ENCODE measurements around the gene PLA2G12B. TPM values are rescaled to one million over a fixed set of nuclear protein-coding genes. Genes with fewer than 3 reads are reported as not detected.
A peak's percentile ranks its signal among the peaks of the same experiment; 100 is the strongest.

The PLA2G12B gene
- polyA plus RNA-seq, 2 of the 4 experiments (the other 2 are of a cell fraction), result not detected

DNA sequence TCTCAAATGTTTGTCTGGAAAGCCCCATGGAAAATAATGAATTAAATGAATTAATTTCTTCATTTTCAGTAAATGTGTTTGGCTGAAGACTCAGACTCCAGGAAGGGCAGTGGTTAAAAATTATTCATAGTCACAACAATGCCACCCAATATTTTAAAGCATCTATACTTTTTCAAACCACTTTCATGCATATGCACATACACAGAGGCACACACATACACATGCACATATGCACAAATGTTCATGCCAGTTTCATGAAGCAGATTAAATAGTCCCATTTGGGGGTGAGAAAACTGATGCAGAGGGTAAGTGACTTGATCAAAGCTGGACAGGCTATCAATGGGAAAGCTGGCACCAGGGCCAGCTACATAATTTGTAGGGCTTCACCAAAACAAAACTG is 1.4 kb upstream of the PLA2G12B start:
- POLR2A ChIA-PET, result no interaction called here

DNA sequence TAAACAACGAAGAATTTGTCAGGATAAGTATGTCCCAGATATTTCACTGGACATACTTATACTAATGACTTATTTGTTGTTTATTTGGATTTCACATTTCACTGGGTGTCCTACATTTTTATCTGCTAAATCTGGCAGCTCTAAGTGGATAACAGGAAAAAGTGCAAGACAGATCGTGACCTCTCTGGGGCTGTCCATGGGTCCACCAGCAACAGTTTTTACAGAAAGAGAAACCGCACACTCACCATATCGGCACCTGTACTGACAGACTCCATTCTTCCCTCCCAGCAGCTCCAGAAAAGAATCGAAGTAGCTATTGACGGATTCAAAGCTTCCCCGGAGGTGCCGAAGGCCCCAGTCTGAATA is 393 bp downstream of the PLA2G12B start:
- no peak overlapping the region for H3K27ac ChIP-seq
- TF ChIP-seq HEYL (CRISPR knock-in tag; IDR thresholded peaks at IDR 0.05) (no peak), RFX5 (IDR thresholded peaks at IDR 0.05) (no peak), NPAS2 (CRISPR knock-in tag; IDR thresholded peaks at IDR 0.05; ENCODE audit: borderline replicate concordance) (no peak), JUNB (IDR thresholded peaks at IDR 0.05) (no peak), FOSL2 (IDR thresholded peaks at IDR 0.05) (no peak), FOSL2 (CRISPR knock-in tag; IDR thresholded peaks at IDR 0.05) (no peak), MAZ (IDR thresholded peaks at IDR 0.05; ENCODE audit: borderline replicate concordance, low read depth, low read length) (no peak), GATA3 (IDR thresholded peaks at IDR 0.05; ENCODE audit: borderline replicate concordance) (no peak), HOXA7 (CRISPR knock-in tag; IDR thresholded peaks at IDR 0.05) (no peak), ZNF302 (CRISPR knock-in tag; IDR thresholded peaks at IDR 0.05) (no peak)
- TF ChIP-seq, protein P1, sequence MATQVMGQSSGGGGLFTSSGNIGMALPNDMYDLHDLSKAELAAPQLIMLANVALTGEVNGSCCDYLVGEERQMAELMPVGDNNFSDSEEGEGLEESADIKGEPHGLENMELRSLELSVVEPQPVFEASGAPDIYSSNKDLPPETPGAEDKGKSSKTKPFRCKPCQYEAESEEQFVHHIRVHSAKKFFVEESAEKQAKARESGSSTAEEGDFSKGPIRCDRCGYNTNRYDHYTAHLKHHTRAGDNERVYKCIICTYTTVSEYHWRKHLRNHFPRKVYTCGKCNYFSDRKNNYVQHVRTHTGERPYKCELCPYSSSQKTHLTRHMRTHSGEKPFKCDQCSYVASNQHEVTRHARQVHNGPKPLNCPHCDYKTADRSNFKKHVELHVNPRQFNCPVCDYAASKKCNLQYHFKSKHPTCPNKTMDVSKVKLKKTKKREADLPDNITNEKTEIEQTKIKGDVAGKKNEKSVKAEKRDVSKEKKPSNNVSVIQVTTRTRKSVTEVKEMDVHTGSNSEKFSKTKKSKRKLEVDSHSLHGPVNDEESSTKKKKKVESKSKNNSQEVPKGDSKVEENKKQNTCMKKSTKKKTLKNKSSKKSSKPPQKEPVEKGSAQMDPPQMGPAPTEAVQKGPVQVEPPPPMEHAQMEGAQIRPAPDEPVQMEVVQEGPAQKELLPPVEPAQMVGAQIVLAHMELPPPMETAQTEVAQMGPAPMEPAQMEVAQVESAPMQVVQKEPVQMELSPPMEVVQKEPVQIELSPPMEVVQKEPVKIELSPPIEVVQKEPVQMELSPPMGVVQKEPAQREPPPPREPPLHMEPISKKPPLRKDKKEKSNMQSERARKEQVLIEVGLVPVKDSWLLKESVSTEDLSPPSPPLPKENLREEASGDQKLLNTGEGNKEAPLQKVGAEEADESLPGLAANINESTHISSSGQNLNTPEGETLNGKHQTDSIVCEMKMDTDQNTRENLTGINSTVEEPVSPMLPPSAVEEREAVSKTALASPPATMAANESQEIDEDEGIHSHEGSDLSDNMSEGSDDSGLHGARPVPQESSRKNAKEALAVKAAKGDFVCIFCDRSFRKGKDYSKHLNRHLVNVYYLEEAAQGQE (IDR thresholded peaks at IDR 0.05), result no peak
- TF ChIP-seq, protein P2, sequence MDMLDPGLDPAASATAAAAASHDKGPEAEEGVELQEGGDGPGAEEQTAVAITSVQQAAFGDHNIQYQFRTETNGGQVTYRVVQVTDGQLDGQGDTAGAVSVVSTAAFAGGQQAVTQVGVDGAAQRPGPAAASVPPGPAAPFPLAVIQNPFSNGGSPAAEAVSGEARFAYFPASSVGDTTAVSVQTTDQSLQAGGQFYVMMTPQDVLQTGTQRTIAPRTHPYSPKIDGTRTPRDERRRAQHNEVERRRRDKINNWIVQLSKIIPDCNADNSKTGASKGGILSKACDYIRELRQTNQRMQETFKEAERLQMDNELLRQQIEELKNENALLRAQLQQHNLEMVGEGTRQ (IDR thresholded peaks at IDR 0.05), result no peak
- H3K4me2 ChIP-seq, result no peak overlapping the region
- FAIRE-seq, result no peak
- H3K4me1 ChIP-seq, result no peaks in the 10 kb centered on the region
- no peaks in the 10 kb centered on the region for H3K9me3 ChIP-seq
- peak in 1 of 2 experiments; percentile 30; a peak in 1 of 6 replicates for ATAC-seq
- POLR2A ChIA-PET, result no interaction called here
- CTCF ChIA-PET, result interaction anchor here (1.3 kb wide), 1 partner anchor 43 kb away, joined by 3 read pairs; no protein-coding TSS in a partner anchor
- WGBS (ENCODE audit: missing lambda C conversion rate), result 77% methylated on average over 8 of the region's 8 CpGs
- DNase-seq (ENCODE audit: low read depth in 1 of 2, low spot score in 1 of 2), result no peak
- no peak overlapping the region for H3K4me3 ChIP-seq

More for the DNA sequence above, 1.4 kb upstream of the PLA2G12B start:
- CTCF ChIA-PET, result interaction anchor here (0.7 to 1.9 kb wide), 3 partner anchors 11 to 591 kb away, joined by 3 to 4 read pairs (median 4); no protein-coding TSS in a partner anchor
- DNase-seq (ENCODE audit: low read depth in 1 of 2, low spot score in 1 of 2), result no peak
- Histone ChIP-seq H3K9me3 (no peaks in the 10 kb centered on the region), H3K4me1 (no peaks in the 10 kb centered on the region), H3K4me2 (no peak overlapping the region), H3K4me3 (no peak overlapping the region), H3K27ac (no peak overlapping the region)
- TF ChIP-seq FOXS1 (CRISPR knock-in tag; IDR thresholded peaks at IDR 0.05), result no peak
- no peak for FAIRE-seq
- ATAC-seq, result no peak

DNA sequence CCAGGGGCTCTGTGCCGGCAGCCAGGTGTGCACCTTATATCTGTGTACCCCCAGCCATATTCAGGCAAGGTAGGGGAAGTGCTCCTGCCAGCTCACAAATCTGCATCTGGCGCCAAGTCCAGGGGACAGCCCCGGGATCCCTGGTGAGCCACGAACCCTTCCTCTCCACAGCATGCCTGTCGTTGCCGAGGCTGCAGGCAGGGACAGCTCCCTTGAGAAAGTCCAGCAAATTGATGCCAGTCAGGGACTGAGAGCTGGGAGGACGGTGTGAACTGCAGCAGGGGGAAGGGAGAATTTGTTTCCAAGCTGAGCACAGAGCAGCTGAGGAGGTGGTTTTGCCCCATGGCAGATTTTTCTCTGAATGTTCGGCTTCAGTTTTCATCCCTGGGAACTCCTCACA is 919 bp downstream of the PLA2G12B start:
- ChIA-PET POLR2A (no interaction called here), CTCF (interaction anchor here (1.3 kb wide), 1 partner anchor 44 kb away, joined by 3 read pairs; no protein-coding TSS in a partner anchor)
- TF ChIP-seq FOXS1 (CRISPR knock-in tag; IDR thresholded peaks at IDR 0.05) (no peak), ZC3H11A (IDR thresholded peaks at IDR 0.05) (no peak), HOXB13 (CRISPR knock-in tag; IDR thresholded peaks at IDR 0.05; ENCODE audit: low read depth) (no peak), EHMT2 (IDR thresholded peaks at IDR 0.05; ENCODE audit: low read depth) (no peak), FOSL2 (IDR thresholded peaks at IDR 0.05) (no peak), FOSL2 (CRISPR knock-in tag; IDR thresholded peaks at IDR 0.05) (no peak), MYC (IDR thresholded peaks at IDR 0.05; ENCODE audit: borderline replicate concordance, low read length) (no peak), JUNB (IDR thresholded peaks at IDR 0.05) (no peak)
- TF ChIP-seq, protein P3, sequence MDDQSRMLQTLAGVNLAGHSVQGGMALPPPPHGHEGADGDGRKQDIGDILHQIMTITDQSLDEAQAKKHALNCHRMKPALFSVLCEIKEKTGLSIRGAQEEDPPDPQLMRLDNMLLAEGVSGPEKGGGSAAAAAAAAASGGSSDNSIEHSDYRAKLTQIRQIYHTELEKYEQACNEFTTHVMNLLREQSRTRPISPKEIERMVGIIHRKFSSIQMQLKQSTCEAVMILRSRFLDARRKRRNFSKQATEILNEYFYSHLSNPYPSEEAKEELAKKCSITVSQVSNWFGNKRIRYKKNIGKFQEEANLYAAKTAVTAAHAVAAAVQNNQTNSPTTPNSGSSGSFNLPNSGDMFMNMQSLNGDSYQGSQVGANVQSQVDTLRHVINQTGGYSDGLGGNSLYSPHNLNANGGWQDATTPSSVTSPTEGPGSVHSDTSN (IDR thresholded peaks at IDR 0.05), result no peak
- TF ChIP-seq, protein P4, sequence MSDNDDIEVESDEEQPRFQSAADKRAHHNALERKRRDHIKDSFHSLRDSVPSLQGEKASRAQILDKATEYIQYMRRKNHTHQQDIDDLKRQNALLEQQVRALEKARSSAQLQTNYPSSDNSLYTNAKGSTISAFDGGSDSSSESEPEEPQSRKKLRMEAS (IDR thresholded peaks at IDR 0.05), result no peak
- H3K4me2 ChIP-seq, result no peak overlapping the region
- no peak for DNase-seq (ENCODE audit: low read depth in 1 of 2, low spot score in 1 of 2)
- no peaks in the 10 kb centered on the region for H3K4me1 ChIP-seq
- ATAC-seq, result peak; percentile 30 to 54; a peak in 3 of 6 replicates
- H3K9me3 ChIP-seq, result no peaks in the 10 kb centered on the region
- WGBS (ENCODE audit: missing lambda C conversion rate), result 67% methylated on average over 7 of the region's 8 CpGs
- H3K27ac ChIP-seq, result no peak overlapping the region
- no peak for FAIRE-seq
- no peak overlapping the region for H3K4me3 ChIP-seq

All from A549 (cell line).